Measurements from ENCODE around the gene IKBKG.
"Not testable (repeated sequence)": the region's sequence is repeated elsewhere in the genome, so short reads cannot be mapped to it uniquely, and the experiment has no call there.

IKBKG gene

DNA sequence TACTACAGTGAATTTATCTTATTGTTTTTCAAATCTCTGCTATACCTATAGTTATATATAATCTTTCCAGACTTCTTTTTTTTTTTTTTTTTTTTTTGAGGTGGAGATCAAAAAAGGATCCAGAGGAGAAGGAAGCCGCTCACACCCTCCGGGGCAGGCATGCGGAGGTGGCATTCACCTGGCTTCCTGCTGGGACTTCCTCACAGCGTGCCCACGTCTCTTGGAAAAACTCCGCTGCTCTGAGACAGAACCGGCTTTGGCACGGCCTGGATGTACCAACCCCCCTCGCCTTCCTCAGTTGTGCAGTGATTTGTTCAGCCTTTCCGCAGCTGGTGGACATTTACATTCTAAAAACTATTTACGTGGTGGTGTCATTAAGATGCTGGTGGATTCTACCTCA, 60.6 kb downstream of the IKBKG start:
- DNase-seq: not testable (repeated sequence)

DNA sequence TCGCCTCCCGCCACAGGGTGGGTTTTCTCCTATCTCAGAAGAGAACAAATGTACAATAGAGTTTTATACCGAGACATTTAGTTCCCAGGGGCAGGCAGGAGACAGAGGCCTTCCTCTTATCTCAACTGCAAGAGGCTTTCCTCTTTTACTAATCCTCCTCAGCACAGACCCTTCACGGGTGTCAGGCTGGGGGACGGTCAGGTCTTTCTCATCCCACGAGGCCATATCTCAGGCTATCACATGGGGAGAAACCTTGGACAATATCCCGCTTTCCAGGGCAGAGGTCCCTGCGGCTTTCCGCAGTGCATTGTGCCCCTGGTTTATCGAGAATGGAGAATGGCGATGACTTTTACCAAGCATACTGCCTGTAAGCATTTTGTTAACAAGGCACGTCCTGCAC, 61.4 kb downstream of the IKBKG start:
- DNase-seq: not testable (repeated sequence)

DNA sequence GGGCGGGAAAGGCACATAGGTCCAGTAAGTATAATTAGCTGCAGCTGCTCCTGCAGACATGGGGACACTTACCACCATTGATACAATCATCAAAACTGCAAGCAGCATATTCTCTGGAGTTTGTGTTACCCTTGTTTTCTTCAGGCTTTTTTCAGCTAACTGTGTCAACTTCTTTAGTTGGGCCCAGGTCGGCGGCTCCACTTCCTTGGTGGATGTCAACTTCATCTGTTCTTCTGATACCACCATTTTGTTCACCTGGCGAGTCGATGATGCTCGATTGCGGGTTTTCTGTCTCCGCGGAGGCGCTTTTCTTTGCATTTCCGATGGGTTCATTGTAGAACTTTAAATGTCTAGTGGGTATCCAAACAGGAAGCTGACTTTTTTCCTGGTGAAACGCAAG, 63.7 kb downstream of the IKBKG start:
- not testable (repeated sequence) for DNase-seq

DNA sequence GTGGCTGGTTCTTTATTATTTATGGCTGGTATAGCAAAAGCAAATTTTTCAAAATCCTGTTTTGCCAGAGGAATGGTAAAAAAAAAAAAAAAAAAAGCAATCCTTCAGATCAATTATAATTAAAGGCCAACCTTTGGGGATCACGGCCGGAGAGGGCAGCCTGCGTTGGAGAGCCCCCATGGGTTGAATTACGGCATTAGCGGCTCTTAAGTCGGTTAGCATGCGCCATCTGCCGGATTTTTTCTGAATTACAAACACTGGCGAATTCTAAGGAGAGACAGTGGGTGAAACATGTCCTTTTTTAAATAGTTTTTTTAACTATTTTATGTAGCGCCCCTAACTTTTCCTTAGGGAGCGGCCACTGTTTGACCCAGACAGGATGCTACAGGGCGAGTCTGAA, 66.2 kb downstream of the IKBKG start:
- not testable (repeated sequence) for DNase-seq
